Omental fat pad (tissue), 4 donors: ENCODE results near the gene CCDC24. TPM values are rescaled to one million over a fixed set of nuclear protein-coding genes. Genes with fewer than 3 reads are reported as not detected.

Experiments
- ATAC-seq: fragments of 150-250 bp; one replicate; pipeline ENCODE4 v1.9.1; 2016; ENCODE audit warnings: mild to moderate bottlenecking, moderate library complexity; ENCODE audit not compliant: low FRiP score
- DNase-seq: peaks from one replicate; pipeline ENCODE4 v3.0.0-alpha.2; 2019; ENCODE audit warnings: low spot score
- total RNA-seq, 4 donors: library from RNA; depleted of rRNA; stranded (reverse); fragments of >200 nt; gene quantifications; one replicate each; pipeline ENCODE4 v1.1.0, GENCODE V29; 2016
- TF ChIP-seq, protein P1 (sequence below), 3 donors: fragments of 450-650 bp; IDR thresholded peaks; one replicate each; pipeline ENCODE4 v1.5.1; 2016 to 2017; ENCODE audit warnings: antibody characterized with exemption in 3 of 3, mild to moderate bottlenecking in 3 of 3, moderate library complexity in 2 of 3

CCDC24 gene
- total RNA-seq, 4 donors from 2014 or later = 2.3 to 3.6 (median 2.8) TPM

DNA sequence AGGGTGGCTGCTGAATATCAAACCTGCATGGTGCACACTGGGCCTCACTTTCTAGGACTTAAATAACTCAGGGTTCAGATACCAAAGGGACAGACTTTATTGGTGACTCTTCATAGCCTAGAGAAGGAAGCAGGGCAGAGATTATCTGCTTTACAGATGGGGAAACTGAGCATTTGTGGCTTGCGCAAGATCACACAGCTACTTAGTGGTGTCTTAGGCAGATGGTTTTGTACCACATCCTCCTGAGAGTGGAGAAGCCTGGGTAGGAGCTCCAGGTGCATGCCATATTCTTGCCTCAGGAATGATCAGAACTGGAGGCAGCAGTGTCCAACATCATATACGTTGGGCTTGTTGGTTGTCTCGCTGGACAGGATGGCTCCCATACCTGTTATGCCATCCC, 28.4 kb upstream of the CCDC24 start:
- ATAC-seq (no peak), DNase-seq (no peak)
- TF ChIP-seq, protein P1, sequence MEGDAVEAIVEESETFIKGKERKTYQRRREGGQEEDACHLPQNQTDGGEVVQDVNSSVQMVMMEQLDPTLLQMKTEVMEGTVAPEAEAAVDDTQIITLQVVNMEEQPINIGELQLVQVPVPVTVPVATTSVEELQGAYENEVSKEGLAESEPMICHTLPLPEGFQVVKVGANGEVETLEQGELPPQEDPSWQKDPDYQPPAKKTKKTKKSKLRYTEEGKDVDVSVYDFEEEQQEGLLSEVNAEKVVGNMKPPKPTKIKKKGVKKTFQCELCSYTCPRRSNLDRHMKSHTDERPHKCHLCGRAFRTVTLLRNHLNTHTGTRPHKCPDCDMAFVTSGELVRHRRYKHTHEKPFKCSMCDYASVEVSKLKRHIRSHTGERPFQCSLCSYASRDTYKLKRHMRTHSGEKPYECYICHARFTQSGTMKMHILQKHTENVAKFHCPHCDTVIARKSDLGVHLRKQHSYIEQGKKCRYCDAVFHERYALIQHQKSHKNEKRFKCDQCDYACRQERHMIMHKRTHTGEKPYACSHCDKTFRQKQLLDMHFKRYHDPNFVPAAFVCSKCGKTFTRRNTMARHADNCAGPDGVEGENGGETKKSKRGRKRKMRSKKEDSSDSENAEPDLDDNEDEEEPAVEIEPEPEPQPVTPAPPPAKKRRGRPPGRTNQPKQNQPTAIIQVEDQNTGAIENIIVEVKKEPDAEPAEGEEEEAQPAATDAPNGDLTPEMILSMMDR (IDR thresholded peaks at IDR 0.05) = no peak

DNA sequence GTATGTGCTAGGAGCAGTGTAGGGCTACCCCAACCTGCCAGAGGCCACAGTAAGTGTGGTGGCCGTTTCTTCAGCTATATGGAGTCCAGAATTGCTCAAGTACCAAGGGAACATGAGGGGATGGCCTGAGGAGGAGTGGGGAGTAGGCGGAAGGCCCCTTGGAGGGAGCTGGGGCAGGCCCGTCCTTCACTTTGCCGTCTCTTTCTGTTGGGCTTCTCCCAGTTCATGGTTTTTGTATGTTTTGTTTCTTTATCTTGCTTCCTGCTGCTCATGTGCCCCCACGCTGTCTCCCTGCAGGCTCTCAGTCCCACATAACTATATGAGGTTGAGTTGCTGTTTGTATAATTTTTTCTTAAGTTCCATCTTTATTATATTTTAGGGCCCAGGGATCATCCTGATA, 27.5 kb upstream of the CCDC24 start:
- no peak for DNase-seq

DNA sequence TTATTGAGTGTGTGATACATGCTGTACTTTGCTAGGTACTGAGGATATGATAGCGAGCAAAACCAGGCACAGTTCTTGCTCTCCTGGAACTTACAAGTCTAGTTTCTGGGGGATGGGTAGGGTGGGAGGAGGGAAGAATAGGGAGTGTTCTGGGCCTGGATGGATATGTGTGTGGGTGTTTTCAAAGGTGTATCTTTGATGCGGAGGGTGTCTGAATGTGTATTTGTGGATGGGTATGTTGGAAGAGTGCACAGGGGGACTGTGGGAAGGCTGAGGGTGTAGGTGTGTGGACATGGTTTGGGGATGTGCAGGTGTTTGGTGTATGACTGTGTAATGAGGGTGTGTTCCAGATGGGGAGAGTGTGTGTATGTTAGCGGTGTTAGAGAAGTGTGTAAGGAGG, 26.1 kb upstream of the CCDC24 start:
- no peak for ATAC-seq

More for the DNA sequence above, 27.5 kb upstream of the CCDC24 start:
- TF ChIP-seq, protein P1 (IDR thresholded peaks at IDR 0.05) = no peak
- no peak for ATAC-seq

DNA sequence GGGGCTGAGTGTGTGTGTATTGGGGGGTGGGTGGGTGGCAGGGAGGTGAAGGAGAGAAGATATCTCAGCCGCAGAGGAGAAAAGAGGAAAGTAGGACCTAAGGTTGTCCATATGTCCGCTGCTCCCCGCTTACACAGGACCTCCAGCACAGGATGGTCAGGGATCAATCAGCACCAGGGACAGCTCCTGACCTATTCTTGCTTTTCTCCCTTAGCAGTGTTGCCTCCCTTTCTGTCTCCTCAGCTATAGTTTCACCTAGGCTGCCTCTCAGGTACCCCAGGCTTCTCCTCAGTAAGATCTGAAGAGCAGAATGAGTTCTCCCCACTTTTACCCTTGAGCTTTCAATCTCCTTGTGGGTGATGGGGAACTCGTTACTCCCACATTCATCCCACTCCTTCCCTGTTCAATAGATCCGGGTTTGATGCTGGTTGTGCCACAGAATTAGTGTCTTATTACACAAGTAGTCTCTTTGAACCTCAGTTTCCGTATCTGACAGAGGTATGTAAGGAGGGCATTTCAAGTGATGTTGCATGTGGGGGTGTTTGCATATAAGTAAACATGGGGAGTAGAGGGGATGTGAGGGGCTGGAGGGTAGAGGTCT, 23.0 kb upstream of the CCDC24 start:
- DNase-seq (no peak), ATAC-seq (no peak)
- TF ChIP-seq, protein P1 (IDR thresholded peaks at IDR 0.05) = no peak

More for the DNA sequence above, 26.1 kb upstream of the CCDC24 start:
- TF ChIP-seq, protein P1 (IDR thresholded peaks at IDR 0.05) = no peak
- DNase-seq = no peak

DNA sequence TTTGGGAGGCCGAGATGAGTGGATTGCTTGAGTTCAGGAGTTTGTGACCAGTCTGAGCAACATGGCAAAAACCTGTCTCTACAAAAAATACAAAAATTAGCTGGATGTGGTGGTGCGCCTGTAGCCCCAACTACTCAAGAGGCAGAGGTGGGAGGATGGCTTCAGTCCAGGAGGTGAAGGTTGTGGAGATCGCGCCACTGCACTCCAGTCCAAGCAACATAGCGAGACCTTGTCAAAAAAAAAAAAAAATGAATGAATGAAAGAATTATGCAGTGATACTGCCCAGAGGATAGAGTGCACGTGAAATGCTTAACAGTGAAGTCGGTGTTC, 22.0 kb upstream of the CCDC24 start:
- DNase-seq (no peak), ATAC-seq (no peak)
- TF ChIP-seq, protein P1 (IDR thresholded peaks at IDR 0.05) = no peak

DNA sequence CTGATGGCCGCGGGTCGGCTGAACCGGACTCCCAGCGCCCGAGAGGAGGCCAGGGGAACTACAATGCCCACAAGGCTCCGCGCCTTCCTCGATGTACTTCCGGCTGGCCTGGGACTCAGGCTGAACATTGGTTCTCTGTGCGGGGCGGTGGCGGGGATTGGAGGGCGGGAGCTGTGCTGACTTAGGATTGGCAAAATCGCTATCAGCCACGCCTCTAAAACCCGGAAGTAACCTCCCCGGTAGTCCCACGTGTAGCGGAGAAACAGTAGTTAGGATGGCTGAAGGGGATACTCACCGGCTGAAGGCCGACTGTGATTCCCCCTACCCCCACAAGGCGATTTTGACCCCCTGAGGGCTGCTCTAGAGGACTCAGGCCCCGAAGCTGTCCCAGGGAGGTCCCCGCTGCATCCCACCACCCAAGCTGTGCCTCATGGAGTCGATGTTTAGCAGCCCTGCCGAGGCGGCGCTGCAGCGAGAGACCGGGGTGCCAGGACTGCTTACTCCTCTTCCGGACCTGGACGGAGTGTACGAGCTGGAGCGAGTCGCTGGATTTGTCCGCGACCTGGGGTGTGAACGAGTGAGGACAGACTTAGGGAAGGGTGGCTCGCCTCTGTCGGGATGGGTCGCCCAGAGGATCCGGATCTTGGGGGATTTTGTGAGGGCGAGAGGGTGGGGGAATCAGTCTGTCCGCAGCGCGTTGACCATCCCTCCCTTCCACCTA, 21.5 kb upstream of the CCDC24 start, which contains the start of gene DPH2:
Gene DPH2 (plus strand): TSS at position 265 of the 721 bp plus-strand sequence. CDS start 166 bp downstream, at position 431.
- ATAC-seq (peak; percentile 94), DNase-seq (peak; percentile 88)
- TF ChIP-seq, protein P1 (IDR thresholded peaks at IDR 0.05) = no peak

DNA sequence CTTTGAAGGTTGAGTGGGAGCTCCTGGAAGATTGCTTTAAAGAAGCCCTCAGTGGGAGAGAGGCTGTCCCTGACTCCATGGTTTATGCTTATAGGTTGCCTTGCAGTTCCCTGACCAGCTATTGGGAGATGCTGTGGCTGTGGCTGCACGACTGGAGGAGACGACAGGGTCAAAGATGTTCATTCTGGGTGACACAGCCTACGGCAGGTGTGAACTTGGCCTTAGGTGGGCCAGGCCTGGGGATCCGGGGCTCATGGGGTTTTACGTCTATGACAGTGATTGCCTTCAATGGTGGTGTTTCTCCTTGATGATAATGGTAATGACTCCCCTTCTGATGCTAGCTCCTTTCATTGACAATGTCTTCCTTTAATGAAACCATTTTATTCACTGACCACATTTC, 20.9 kb upstream of the CCDC24 start:
- ATAC-seq (no peak), DNase-seq (no peak)
- TF ChIP-seq, protein P1 (IDR thresholded peaks at IDR 0.05) = no peak
